Vagina (tissue), 2 donors: ENCODE measurements around the gene ARHGEF17.

Source experiments
- POLR2A ChIP-seq, 2 donors: fragments of 450-650 bp; IDR thresholded peaks; one replicate each; pipeline ENCODE4 v1.6.1; 2017; ENCODE audit warnings: antibody characterized with exemption in 2 of 2, mild to moderate bottlenecking in 2 of 2, moderate library complexity in 2 of 2
- POLR2AphosphoS5 ChIP-seq, 2 donors: sonication (generic); formaldehyde crosslinking; IDR thresholded peaks; one replicate each; pipeline ENCODE4 v1.9.0; 2017; ENCODE audit warnings: antibody characterized with exemption in 2 of 2, mild to moderate bottlenecking in 2 of 2, low read depth in 1 of 2; ENCODE audit not compliant: insufficient read depth in 1 of 2
- TF ChIP-seq, protein P1 (sequence below), 3 experiments: fragments of 450-650 bp in 2 of 3; fragments of 200-600 bp in 1 of 3; sonication (generic) in 1 of 3; IDR thresholded peaks; one replicate each; pipeline ENCODE4 v1.5.1; 2017 to 2019; ENCODE audit warnings: antibody characterized with exemption in 3 of 3, mild to moderate bottlenecking in 2 of 3, moderate library complexity in 2 of 3

DNA sequence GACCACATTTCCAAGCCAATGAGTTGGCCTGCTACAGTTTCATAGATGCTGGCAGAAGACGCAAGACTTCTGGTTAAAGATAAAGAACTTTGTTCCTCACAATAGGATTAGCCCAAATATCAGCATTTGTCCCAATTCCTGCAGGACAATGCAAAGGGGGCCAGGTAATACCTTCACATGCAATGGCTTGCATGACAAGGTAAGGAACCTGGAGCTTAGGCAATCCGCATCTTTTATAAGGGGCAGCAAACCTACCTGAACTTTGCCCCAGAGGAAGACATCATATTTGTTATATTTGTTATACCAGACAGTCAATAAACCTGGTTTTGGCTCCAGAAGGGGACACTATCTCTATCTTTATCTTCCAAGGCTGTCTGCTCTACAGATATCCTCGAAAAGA, 30.6 kb upstream of the ARHGEF17 start:
- TF ChIP-seq POLR2AphosphoS5 (IDR thresholded peaks at IDR 0.05; ENCODE audit: insufficient read depth in 1 of 2, low read depth in 1 of 2): no peak
- TF ChIP-seq, protein P1, sequence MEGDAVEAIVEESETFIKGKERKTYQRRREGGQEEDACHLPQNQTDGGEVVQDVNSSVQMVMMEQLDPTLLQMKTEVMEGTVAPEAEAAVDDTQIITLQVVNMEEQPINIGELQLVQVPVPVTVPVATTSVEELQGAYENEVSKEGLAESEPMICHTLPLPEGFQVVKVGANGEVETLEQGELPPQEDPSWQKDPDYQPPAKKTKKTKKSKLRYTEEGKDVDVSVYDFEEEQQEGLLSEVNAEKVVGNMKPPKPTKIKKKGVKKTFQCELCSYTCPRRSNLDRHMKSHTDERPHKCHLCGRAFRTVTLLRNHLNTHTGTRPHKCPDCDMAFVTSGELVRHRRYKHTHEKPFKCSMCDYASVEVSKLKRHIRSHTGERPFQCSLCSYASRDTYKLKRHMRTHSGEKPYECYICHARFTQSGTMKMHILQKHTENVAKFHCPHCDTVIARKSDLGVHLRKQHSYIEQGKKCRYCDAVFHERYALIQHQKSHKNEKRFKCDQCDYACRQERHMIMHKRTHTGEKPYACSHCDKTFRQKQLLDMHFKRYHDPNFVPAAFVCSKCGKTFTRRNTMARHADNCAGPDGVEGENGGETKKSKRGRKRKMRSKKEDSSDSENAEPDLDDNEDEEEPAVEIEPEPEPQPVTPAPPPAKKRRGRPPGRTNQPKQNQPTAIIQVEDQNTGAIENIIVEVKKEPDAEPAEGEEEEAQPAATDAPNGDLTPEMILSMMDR (IDR thresholded peaks at IDR 0.05): no peak
- TF ChIP-seq POLR2A (IDR thresholded peaks at IDR 0.05): no peak
